ENCODE results near the gene SPRY4. TPM values are rescaled to one million over a fixed set of nuclear protein-coding genes. Genes with fewer than 3 reads are reported as not detected.

Gene SPRY4
- total RNA-seq, 1 experiment from 2014 or later, result 27.0 TPM

Small RNAs within 50 kb of the gene (small RNA-seq; reads per million reads assigned to genes)
- gene RF02038 (0 reads per million in 2 experiments), gene RF02039 (0 reads per million in 2 experiments)

Other genes starting within 250 kb of the SPRY4 start
- 38.6 and 41.8 TPM in 2 replicates for gene NDFIP1, start 216.2 kb downstream of the SPRY4 start, total RNA-seq (2014; rRNA removed; shearing (Covaris generic))